Measurements from ENCODE around the gene LDLR.
"Not testable (repeated sequence)": the region's sequence is repeated elsewhere in the genome, so short reads cannot be mapped to it uniquely, and the experiment has no call there.

Gene LDLR

GRCh38 chr19:11103667-11104066, 14.4 kb downstream of the LDLR start:
- DNase-seq, result not testable (repeated sequence)

GRCh38 chr19:11105014-11105636, 15.9 kb downstream of the LDLR start:
- no peak for DNase-seq

- no peak for DNase-seq
Observed at GRCh38 chr19:11106477-11106876, 17.2 kb downstream of the LDLR start.

GRCh38 chr19:11108746-11109145, 19.5 kb downstream of the LDLR start:
- DNase-seq, result no peak

GRCh38 chr19:11111117-11111770, 22.0 kb downstream of the LDLR start:
- no peak for DNase-seq

- no peak for DNase-seq
Observed at GRCh38 chr19:11111771-11112144, 22.5 kb downstream of the LDLR start.

GRCh38 chr19:11113140-11113708, 24.0 kb downstream of the LDLR start:
- no peak for DNase-seq

GRCh38 chr19:11115042-11115441, 25.8 kb downstream of the LDLR start:
- DNase-seq, result no peak

- peak in 1 of 58 donors; percentile 8 for DNase-seq
Observed at GRCh38 chr19:11115895-11116446, 26.7 kb downstream of the LDLR start.

GRCh38 chr19:11116507-11116906, 27.2 kb downstream of the LDLR start:
- DNase-seq, result no peak

- not testable (repeated sequence) for DNase-seq
Observed at GRCh38 chr19:11121963-11122362, 32.7 kb downstream of the LDLR start.

GRCh38 chr19:11123114-11123513, 33.9 kb downstream of the LDLR start:
- DNase-seq, result no peak

GRCh38 chr19:11124157-11124556, 34.9 kb downstream of the LDLR start:
- DNase-seq, result not testable (repeated sequence)

GRCh38 chr19:11125994-11126685, 36.9 kb downstream of the LDLR start:
- peak in 49 of 58 donors; percentile 1 to 86 (median 34) for DNase-seq

- no peak for DNase-seq
Observed at GRCh38 chr19:11127905-11128304, 38.6 kb downstream of the LDLR start.

- peak in 49 of 58 donors; percentile 2 to 76 (median 29) for DNase-seq
Observed at GRCh38 chr19:11130824-11131455, 41.7 kb downstream of the LDLR start.

GRCh38 chr19:11131471-11131870, 42.2 kb downstream of the LDLR start:
- DNase-seq, result no peak

GRCh38 chr19:11136400-11137101, 47.3 kb downstream of the LDLR start:
- DNase-seq, result no peak

- DNase-seq, result peak in 57 of 58 donors; percentile 26 to 84 (median 67)
Observed at GRCh38 chr19:11137542-11138384, 48.5 kb downstream of the LDLR start.

Data from anterior cingulate cortex (tissue), 58 donors.